GM06990 (cell line): ENCODE data around the gene GAS2.

ENCODE experiments used
- DNase-seq: peaks from one replicate; pipeline ENCODE4 v3.0.0-alpha.2; 2011; ENCODE audit not compliant: insufficient read length; ENCODE audit errors: extremely low read depth
- H3K27me3 ChIP-seq: replicated peaks from 2 replicates; pipeline ENCODE4 v1.6.0; 2011; ENCODE audit warnings: low read length; ENCODE audit not compliant: control insufficient read depth, insufficient read depth
- H3K36me3 ChIP-seq: 2 replicates; pipeline ENCODE4 v1.5.1; 2011; ENCODE audit warnings: low read length; ENCODE audit not compliant: control insufficient read depth, insufficient read depth
- H3K4me3 ChIP-seq: replicated peaks from 2 replicates; pipeline ENCODE4 v1.5.1; 2011; ENCODE audit warnings: low read depth, mild to moderate bottlenecking, control low read depth, low read length
- CTCF ChIP-seq: IDR thresholded peaks from 2 replicates; pipeline ENCODE4 v1.5.1; 2011; ENCODE audit warnings: low read length, control low read depth, mild to moderate bottlenecking, inconsistent platforms; ENCODE audit not compliant: insufficient read depth, poor library complexity, severe bottlenecking

Gene GAS2

DNA sequence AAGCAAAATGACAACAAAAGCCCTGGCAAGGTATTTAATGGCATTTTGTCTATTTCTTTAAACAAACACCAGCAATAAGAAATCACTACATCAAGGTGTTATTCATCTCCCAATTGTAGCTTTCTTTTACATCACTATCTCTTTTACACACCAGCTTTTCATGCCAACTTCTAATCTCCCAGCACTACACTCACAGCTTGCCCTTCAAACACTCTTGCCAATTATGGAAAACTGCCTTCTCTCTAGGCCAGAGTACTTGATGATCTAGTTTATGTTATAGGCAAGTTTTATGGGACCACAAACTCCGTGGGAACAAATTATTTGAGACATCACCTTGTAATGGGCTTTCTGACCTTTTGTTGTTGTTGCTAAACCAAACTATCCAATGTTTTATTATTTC lies 101.9 kb downstream of the GAS2 start:
- no peak for TF ChIP-seq CTCF
- DNase-seq: no peak
- Histone ChIP-seq H3K27me3 (no peaks in the 10 kb centered on the region), H3K4me3 (no peak overlapping the region), H3K36me3 (no peaks in the 10 kb centered on the region)

GRCh38 chr11:22769081-22769480 lies 102.7 kb downstream of the GAS2 start:
- no peak for DNase-seq
- TF ChIP-seq CTCF: no peak
- no peaks in the 10 kb centered on the region for H3K36me3 ChIP-seq
- H3K4me3 ChIP-seq: no peak overlapping the region
- no peaks in the 10 kb centered on the region for H3K27me3 ChIP-seq

DNA sequence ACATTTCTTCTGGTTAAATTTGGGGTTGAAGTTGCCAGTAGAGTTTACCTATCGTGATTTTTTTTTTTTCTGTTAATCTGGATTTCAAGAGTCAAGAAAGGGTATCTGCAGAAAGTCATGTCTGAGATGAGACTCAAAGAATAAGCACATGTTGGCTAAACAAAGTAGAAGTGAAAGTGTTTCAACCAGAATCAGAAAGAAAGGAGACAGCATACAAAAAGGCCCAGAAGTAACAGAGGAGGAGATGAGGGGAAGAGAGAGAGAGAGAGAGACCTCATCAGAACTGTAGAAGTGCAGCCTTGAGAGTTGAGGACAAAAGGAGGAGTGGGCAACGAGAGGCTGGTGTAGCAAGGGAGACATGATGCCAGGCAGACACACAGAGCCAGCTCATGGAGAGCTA lies 108.3 kb downstream of the GAS2 start:
- Histone ChIP-seq H3K27me3 (no peaks in the 10 kb centered on the region), H3K36me3 (no peaks in the 10 kb centered on the region), H3K4me3 (no peak overlapping the region)
- no peak for TF ChIP-seq CTCF
- no peak for DNase-seq

DNA sequence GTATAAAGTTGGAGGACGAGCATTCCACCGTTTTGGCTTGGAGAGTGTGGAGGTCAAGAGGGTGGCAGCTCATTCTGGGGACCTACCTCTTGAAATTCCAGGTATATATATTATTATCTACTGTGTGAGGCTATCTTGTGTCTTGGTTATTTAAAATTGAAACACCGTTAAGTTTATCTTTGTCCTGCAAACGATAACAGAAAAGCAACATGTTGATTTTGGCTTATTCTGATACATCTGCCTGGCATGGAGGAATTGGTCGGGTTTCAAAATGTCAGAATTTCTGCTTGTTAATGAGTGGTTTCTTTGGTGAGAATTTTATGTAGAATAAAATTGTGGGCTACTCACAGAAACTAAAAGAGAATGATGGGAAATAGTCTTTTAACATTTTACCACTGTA lies 108.8 kb downstream of the GAS2 start:
- no peak for DNase-seq
- no peaks in the 10 kb centered on the region for H3K27me3 ChIP-seq
- no peaks in the 10 kb centered on the region for H3K36me3 ChIP-seq
- TF ChIP-seq CTCF: no peak
- H3K4me3 ChIP-seq: no peak overlapping the region

GRCh38 chr11:22778642-22779041 lies 112.2 kb downstream of the GAS2 start:
- no peaks in the 10 kb centered on the region for H3K36me3 ChIP-seq
- no peaks in the 10 kb centered on the region for H3K27me3 ChIP-seq
- TF ChIP-seq CTCF: no peak
- DNase-seq: no peak
- no peak overlapping the region for H3K4me3 ChIP-seq

- Histone ChIP-seq H3K27me3 (no peaks in the 10 kb centered on the region), H3K4me3 (no peak overlapping the region), H3K36me3 (no peaks in the 10 kb centered on the region)
- no peak for DNase-seq
- TF ChIP-seq CTCF: no peak
Observed at GRCh38 chr11:22779850-22780249, 113.4 kb downstream of the GAS2 start.
